Endothelial cell of umbilical vein (primary cell): ENCODE measurements around the gene LAMC2. TPM values are rescaled to one million over a fixed set of nuclear protein-coding genes. Genes with fewer than 3 reads are reported as not detected.

Source experiments
- BruUV-seq: library from RNA; stranded (reverse); fragments of 400-500 nt; replicated peaks from 2 replicates; lab custom pipeline; 2021; lab: Mats Ljungman, UMichigan
- CTCF ChIA-PET: fragments of 300-600, 350-600 bp; sonication (Branson Sonifier 250); formaldehyde crosslinking; loops from one replicate; lab custom pipeline; 2021; ENCODE audit warnings: antibody characterized with exemption, inconsistent platforms; lab: Charles Lee
- POLR2A ChIA-PET: fragments of 300-600, 350-600 bp; sonication (Branson Sonifier 250); formaldehyde crosslinking; loops from one replicate; lab custom pipeline; 2021; ENCODE audit warnings: antibody characterized with exemption, inconsistent platforms; lab: Charles Lee
- DNase-seq: peaks from one replicate; pipeline ENCODE4 v3.0.0-alpha.2; 2011; ENCODE audit warnings: low read depth, low spot score
- FAIRE-seq: peaks from 2 replicates; lab custom pipeline; 2011; peaks lifted over from hg19 to GRCh38; lab: Jason Lieb, UNC
- H2AFZ ChIP-seq: 2 replicates; pipeline ENCODE4 v1.6.0; 2012; ENCODE audit warnings: low read depth, low read length, control low read depth, inconsistent platforms
- H3K27ac ChIP-seq: 2 replicates; pipeline ENCODE4 v1.5.1; 2011; ENCODE audit warnings: low read depth, mild to moderate bottlenecking, control low read depth, low read length, moderate library complexity; ENCODE audit not compliant: insufficient read depth
- H3K27me3 ChIP-seq, 2 experiments: 2 replicates each; pipeline versions ENCODE4 v1.6.0 to v1.6.1; 2011; ENCODE audit warnings: low read length in 2 of 2, mixed read lengths in 1 of 2; ENCODE audit not compliant: control insufficient read depth in 2 of 2, insufficient read depth in 2 of 2
- H3K36me3 ChIP-seq, 2 experiments: 2 replicates in 1 of 2; 3 replicates in 1 of 2; pipeline ENCODE4 v1.5.1; 2011; ENCODE audit warnings: low read length in 2 of 2, mild to moderate bottlenecking in 1 of 2, moderate library complexity in 1 of 2; ENCODE audit not compliant: control insufficient read depth in 2 of 2, insufficient read depth in 2 of 2; ENCODE audit errors: extremely low read depth in 1 of 2
- H3K4me1 ChIP-seq: 3 replicates; pipeline ENCODE4 v1.5.1; 2011; ENCODE audit warnings: mild to moderate bottlenecking, low read length; ENCODE audit not compliant: control insufficient read depth, insufficient read depth; ENCODE audit errors: extremely low read depth
- H3K4me2 ChIP-seq: 2 replicates; pipeline ENCODE4 v1.6.1; 2011; ENCODE audit warnings: low read length, control low read depth, mixed read lengths; ENCODE audit not compliant: insufficient read depth
- H3K4me3 ChIP-seq, 3 experiments: fragments of 200-600 bp in 1 of 3; sonication (generic), shearing (Covaris generic) in 1 of 3; replicated peaks in 1 of 3; 2 replicates each; pipeline ENCODE4 v1.5.1; 2011 to 2016; ENCODE audit warnings: control low read depth in 3 of 3, low read length in 3 of 3, mild to moderate bottlenecking in 2 of 3, inconsistent platforms in 1 of 3, low read depth in 1 of 3, moderate library complexity in 1 of 3; ENCODE audit not compliant: insufficient read depth in 1 of 3
- H3K79me2 ChIP-seq: 2 replicates; pipeline ENCODE4 v1.6.0; 2012; ENCODE audit warnings: low read length, inconsistent platforms; ENCODE audit not compliant: control insufficient read depth, insufficient read depth
- H3K9ac ChIP-seq: replicated peaks from 2 replicates; pipeline ENCODE3; 2011; ENCODE audit warnings: low read length, control low read depth; ENCODE audit not compliant: insufficient read depth; ENCODE audit errors: extremely low read depth
- H3K9me1 ChIP-seq: replicated peaks from 3 replicates; pipeline ENCODE4 v1.6.0; 2011; ENCODE audit warnings: mild to moderate bottlenecking, low read length; ENCODE audit not compliant: control insufficient read depth, insufficient read depth; ENCODE audit errors: extremely low read depth
- H3K9me3 ChIP-seq: replicated peaks from 2 replicates; pipeline ENCODE4 v1.5.1; 2012; ENCODE audit warnings: low read length, inconsistent platforms; ENCODE audit not compliant: control insufficient read depth, insufficient read depth
- H4K20me1 ChIP-seq: replicated peaks from 2 replicates; pipeline ENCODE3; 2011; ENCODE audit warnings: mild to moderate bottlenecking, low read length; ENCODE audit not compliant: control insufficient read depth, insufficient read depth; ENCODE audit errors: extremely low read depth
- EZH2 ChIP-seq: IDR thresholded peaks from 2 replicates; pipeline ENCODE4 v1.6.1; 2012; ENCODE audit warnings: borderline replicate concordance, low read depth, mild to moderate bottlenecking, moderate library complexity, low read length, inconsistent platforms; ENCODE audit not compliant: severe bottlenecking
- FOS ChIP-seq: IDR thresholded peaks from 2 replicates; pipeline ENCODE4 v1.6.1; 2011; ENCODE audit warnings: mild to moderate bottlenecking, low read length, moderate library complexity, borderline replicate concordance; ENCODE audit not compliant: insufficient read depth
- GATA2 ChIP-seq: IDR thresholded peaks from 2 replicates; pipeline ENCODE4 v1.7.0; 2011; ENCODE audit warnings: low read depth, mild to moderate bottlenecking, moderate library complexity, mixed read lengths, low read length; ENCODE audit not compliant: insufficient read length, insufficient read depth
- JUN ChIP-seq: IDR thresholded peaks from 2 replicates; pipeline ENCODE4 v1.6.1; 2011; ENCODE audit warnings: borderline replicate concordance, low read depth; ENCODE audit not compliant: insufficient read length, insufficient read depth
- MYC ChIP-seq: IDR thresholded peaks from one replicate; pipeline ENCODE4 v1.6.1; 2011; ENCODE audit warnings: mild to moderate bottlenecking, low read depth, low read length
- POLR2A ChIP-seq: IDR thresholded peaks from 2 replicates; pipeline ENCODE4 v1.6.1; 2012; ENCODE audit warnings: low read depth, mild to moderate bottlenecking, control low read depth, low read length
- POLR2AphosphoS5 ChIP-seq: IDR thresholded peaks from 2 replicates; pipeline ENCODE4 v1.6.1; 2012; ENCODE audit warnings: low read depth, mild to moderate bottlenecking, control low read depth, low read length, moderate library complexity; ENCODE audit not compliant: insufficient read depth
- dilution Hi-C: fragments of 300-500 bp; cut with MboI; formaldehyde crosslinking; loops from one replicate; pipeline ENCODE4 v1.15.0; 2019; ENCODE audit warnings: low sequenced_read_pairs; ENCODE audit not compliant: extremely low pct_ligation_motif_present
- intact Hi-C: fragments of 100-400 bp; cut with micrococcal nuclease; formaldehyde crosslinking; loops from one replicate; pipeline ENCODE4 v1.10.0; 2022
- polyA plus RNA-seq, 4 experiments: library from polyadenylated mRNA; depleted of rRNA in 3 of 4; stranded (reverse) in 3 of 4; unstranded in 1 of 4; fragments of >200 nt; gene quantifications; 2 replicates each; pipeline versions ENCODE4 v1.2.1 to v1.2.3, GENCODE V29; 2011 to 2012; ENCODE audit warnings: missing spikeins in 1 of 4
- total RNA-seq: library from RNA; stranded (reverse); gene quantifications from 2 replicates; pipeline ENCODE4 v1.2.3, GENCODE V29; 2021
- TF ChIP-seq, protein P1 (sequence below): IDR thresholded peaks from 2 replicates; pipeline ENCODE4 v1.6.1; 2011; ENCODE audit not compliant: insufficient read depth, insufficient read length
- TF ChIP-seq, protein P2 (sequence below), 2 donors: IDR thresholded peaks; 1 replicate in 1 of 2; 2 replicates in 1 of 2; pipeline ENCODE4 v1.5.1; 2011; ENCODE audit warnings: low read length in 2 of 2, mild to moderate bottlenecking in 2 of 2, moderate library complexity in 2 of 2, control low read depth in 1 of 2, inconsistent platforms in 1 of 2, low read depth in 1 of 2; ENCODE audit not compliant: insufficient read depth in 1 of 2; ENCODE audit errors: extremely low read depth in 1 of 2

LAMC2 gene
- total and polyA plus RNA-seq, 2 donors (not counting 3 experiments of a cell fraction or from before 2014, with no cell fraction given): 0.23 to 0.82 TPM

DNA sequence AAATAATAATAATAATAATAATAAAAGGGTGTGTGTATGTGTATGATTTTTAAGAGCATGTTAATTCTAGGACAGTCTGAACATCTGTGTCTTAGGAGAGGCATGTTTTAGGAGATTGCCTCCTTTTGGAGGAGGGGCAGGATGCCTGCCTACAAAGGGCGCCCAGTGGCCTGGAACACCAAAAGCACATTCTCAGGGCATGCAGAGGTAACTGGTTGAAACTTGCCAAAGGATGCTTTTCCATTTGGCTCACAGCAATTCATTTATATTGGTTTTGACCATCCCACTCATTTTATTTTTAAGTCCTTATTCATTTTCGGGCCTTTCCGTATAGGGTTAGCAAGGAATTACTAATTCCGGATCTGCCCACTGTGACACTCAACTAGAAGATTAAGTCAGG is 21.1 kb upstream of the LAMC2 start:
- TF ChIP-seq GATA2: no peak
- no peak for TF ChIP-seq EZH2
- no peak for TF ChIP-seq FOS
- TF ChIP-seq POLR2A: no peak
- TF ChIP-seq, protein P1, sequence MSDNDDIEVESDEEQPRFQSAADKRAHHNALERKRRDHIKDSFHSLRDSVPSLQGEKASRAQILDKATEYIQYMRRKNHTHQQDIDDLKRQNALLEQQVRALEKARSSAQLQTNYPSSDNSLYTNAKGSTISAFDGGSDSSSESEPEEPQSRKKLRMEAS: no peak
- no peak for TF ChIP-seq MYC
- TF ChIP-seq JUN: no peak
- TF ChIP-seq, protein P2, sequence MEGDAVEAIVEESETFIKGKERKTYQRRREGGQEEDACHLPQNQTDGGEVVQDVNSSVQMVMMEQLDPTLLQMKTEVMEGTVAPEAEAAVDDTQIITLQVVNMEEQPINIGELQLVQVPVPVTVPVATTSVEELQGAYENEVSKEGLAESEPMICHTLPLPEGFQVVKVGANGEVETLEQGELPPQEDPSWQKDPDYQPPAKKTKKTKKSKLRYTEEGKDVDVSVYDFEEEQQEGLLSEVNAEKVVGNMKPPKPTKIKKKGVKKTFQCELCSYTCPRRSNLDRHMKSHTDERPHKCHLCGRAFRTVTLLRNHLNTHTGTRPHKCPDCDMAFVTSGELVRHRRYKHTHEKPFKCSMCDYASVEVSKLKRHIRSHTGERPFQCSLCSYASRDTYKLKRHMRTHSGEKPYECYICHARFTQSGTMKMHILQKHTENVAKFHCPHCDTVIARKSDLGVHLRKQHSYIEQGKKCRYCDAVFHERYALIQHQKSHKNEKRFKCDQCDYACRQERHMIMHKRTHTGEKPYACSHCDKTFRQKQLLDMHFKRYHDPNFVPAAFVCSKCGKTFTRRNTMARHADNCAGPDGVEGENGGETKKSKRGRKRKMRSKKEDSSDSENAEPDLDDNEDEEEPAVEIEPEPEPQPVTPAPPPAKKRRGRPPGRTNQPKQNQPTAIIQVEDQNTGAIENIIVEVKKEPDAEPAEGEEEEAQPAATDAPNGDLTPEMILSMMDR (IDR thresholded peaks at IDR 0.05; ENCODE audit: extremely low read depth in 1 of 2, insufficient read depth in 1 of 2, low read depth in 1 of 2, low read length in 2 of 2): no peak
- no peak for TF ChIP-seq POLR2AphosphoS5
- Histone ChIP-seq H3K79me2 (no peaks in the 10 kb centered on the region), H3K9me1 (no peaks in the 10 kb centered on the region), H3K9me3 (no peaks in the 10 kb centered on the region), H3K4me2 (no peak overlapping the region), H3K4me1 (peaks cover 25% of the 10 kb centered on the region), H3K27ac (no peak overlapping the region), H4K20me1 (no peaks in the 10 kb centered on the region), H3K4me3 (no peak overlapping the region), H3K27me3 (no peaks in the 10 kb centered on the region), H3K36me3 (no peaks in the 10 kb centered on the region), H2AFZ (no peak overlapping the region), H3K9ac (no peak overlapping the region)
- BruUV-seq: no TSS peak
- intact Hi-C loops (loop anchor here (1.0 kb wide), 2 partner anchors 15 to 26 kb away; no protein-coding TSS in a partner anchor), dilution Hi-C loops (no loop called here)
- ChIA-PET POLR2A (no interaction called here), CTCF (no interaction called here)
- no peak for FAIRE-seq
- no peak for DNase-seq
